CD4-positive, alpha-beta T cell treated with Interleukin-1 beta for 1 hour (primary cell): ENCODE measurements around the gene COL8A1.
"Not testable (repeated sequence)": the region's sequence is repeated elsewhere in the genome, so short reads cannot be mapped to it uniquely, and the experiment has no call there.

Experiments used
- DNase-seq, 2 donors: peaks; one replicate each; pipeline ENCODE4 v3.0.0-alpha.2; 2020 to 2022

COL8A1 gene

GRCh38 chr3:99638167-99638948, at the start of gene COL8A1:
Gene COL8A1, plus strand, starts transcription at chr3:99638594. Its CDS starts 152,089 bp downstream, at chr3:99790683.
- DNase-seq: no peak

GRCh38 chr3:99589168-99589567, 49.2 kb upstream of the COL8A1 start:
- not testable (repeated sequence) for DNase-seq

- no peak for DNase-seq
Observed at GRCh38 chr3:99599894-99600293, 38.5 kb upstream of the COL8A1 start.

DNA sequence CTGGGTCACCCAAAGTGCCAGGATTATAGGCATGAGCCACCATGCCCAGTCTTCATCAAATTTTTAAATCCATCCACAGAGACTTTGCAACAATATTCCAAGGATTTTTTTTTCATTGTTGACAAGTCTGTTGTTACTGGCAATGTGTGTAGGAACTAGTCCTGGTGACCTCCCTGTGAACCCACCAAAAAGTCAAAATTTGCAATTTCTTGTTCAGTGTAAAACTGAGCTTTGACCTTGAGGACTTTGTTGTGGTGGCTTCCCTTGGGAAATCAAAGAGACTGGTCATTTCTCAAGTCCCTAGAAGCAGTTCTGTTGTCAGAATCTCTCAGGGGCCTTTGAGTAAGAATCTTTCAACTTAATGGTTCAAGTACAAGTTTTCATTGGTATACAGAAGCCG, 36.9 kb upstream of the COL8A1 start:
- DNase-seq: no peak

DNA sequence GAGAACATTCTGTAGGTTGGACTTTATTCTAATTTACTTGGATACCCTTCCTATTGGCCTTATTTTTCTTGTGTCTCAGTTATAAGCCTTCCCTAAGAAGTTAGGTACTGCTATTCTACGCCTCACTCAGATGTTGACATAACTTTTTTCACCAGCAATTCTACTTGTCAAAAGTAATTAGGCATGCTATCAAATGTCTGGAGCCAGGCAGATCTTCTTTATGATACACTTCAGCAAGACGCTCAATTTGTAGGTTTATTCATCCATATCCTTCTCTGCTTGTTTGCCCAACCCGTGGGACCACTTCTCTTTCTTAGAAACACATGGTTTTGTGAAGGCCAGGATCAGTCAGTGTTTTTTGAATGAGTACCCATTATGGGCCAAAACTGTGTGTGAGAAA, 36.2 kb upstream of the COL8A1 start:
- DNase-seq: no peak

DNA sequence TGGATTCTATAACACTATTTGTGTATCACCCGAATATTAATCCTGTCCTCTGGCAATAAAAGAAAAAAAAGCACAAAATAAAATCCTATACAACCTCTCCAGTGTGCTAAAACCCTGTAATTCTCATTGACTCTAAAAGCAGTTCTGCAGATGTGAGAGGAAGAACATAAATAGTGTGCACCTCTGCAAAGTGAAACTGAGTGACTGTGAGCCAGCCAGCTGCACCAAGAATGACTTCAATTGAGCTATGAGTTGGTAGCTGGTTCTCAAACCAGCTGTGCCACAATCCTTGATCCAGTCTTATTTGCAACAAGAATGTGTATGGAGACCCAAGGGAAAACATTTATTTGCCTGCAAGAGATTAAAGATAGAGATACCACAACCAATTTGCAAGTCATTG, 31.2 kb upstream of the COL8A1 start:
- no peak for DNase-seq

DNA sequence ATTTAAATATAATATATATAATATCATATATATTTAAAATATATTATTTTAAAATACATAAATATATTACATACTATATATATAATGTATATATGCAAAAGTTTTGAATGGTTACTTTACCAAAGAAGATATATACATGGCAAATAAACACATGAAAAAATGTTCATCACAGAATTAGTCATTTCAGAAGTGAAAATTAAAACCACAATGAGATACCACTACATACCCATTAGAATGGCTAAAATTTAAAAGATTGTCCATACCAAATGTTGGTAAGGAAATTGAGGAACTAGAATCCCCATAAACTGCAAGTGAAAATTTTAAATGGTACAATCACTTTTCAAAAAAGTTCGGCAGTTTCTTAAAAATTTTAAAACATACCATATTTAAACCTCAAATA, 23.6 kb upstream of the COL8A1 start:
- no peak for DNase-seq

DNA sequence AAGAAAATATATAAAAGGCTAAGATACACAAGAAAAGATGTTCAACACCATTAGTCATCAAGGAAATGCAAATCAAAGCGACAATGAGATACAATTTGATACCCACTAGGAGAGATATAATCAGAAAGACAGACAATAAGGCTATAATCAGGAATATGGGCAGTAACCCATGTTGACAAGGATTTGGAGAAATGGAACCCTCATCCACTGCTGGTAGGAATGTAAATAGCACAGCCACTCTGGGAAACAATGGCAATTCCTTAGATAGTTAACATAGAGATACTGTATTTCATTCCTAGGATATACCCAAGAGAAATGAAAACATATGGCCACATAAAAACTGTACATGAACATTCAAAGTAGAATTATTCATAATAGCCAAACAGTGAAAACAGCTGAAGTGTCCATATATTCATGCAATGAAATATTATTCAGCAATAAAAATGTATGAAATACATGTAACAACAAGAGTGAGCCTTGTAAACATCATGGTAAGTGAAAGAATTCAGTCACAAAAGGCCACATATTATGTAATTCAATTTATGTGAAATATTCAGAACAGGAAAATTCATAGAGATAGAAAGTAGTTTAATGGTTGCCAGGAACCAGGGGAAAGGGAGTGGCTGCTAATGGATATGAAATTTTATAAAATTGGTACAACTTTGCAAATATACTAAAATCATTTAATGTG, 18.2 kb upstream of the COL8A1 start:
- DNase-seq: no peak

DNA sequence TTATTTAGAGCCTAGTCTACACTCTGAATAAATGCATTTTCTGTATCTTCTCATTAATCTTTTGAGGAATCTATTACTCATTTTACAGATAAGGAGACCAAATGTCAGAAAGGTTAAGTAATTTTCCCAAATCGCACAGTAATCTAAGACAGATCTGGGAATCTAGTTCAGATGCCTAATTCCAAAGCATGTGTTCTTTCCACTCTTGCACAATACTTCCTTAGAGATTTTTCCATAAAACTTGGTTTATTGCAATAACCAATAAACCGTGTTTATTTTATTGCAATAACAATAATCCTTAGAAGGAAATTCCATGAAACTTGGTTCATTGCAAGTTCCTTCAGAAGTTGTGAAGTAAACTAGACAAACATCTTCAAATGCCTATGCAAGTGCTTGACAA, 17.4 kb upstream of the COL8A1 start:
- no peak for DNase-seq

- no peak for DNase-seq
Observed at GRCh38 chr3:99624496-99625236, 13.7 kb upstream of the COL8A1 start.

DNA sequence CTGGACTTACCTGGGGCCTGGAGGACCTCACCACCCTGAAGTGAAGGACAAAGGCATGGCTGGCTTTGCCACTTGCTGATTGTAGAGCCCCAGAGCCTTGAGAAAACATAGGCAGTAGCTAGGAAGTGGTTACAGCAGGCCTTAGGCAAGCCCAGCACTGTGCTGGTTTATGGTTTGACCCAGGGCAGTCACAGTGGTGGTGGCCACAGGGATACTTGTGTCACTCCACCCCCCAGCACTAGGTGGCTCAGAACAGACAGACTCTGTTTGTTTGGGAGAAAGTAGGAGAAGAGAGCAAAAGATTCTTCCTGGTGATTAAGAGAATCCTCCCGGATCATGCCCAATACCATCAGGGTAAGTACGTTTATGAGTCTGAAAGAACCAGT, 13.2 kb upstream of the COL8A1 start:
- no peak for DNase-seq

- DNase-seq: no peak
Observed at GRCh38 chr3:99625643-99626416, 12.6 kb upstream of the COL8A1 start.

DNA sequence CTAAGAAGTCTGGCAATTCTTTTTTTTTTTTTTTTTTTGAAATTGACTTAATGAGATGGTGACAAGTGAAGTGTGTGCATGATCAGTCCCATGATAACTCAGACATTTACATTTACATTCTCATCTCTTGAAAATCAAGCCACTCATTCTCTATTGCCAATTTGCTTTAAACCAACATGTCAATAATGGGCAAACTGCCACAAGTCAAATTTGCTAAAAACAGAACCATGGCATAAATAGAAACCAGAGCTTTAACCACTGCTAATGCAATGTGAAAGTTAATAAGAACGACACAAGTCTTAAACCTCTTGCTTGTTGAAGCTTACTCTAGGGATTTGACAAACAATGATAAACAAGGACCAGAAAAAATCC, 12.0 kb upstream of the COL8A1 start:
- no peak for DNase-seq

DNA sequence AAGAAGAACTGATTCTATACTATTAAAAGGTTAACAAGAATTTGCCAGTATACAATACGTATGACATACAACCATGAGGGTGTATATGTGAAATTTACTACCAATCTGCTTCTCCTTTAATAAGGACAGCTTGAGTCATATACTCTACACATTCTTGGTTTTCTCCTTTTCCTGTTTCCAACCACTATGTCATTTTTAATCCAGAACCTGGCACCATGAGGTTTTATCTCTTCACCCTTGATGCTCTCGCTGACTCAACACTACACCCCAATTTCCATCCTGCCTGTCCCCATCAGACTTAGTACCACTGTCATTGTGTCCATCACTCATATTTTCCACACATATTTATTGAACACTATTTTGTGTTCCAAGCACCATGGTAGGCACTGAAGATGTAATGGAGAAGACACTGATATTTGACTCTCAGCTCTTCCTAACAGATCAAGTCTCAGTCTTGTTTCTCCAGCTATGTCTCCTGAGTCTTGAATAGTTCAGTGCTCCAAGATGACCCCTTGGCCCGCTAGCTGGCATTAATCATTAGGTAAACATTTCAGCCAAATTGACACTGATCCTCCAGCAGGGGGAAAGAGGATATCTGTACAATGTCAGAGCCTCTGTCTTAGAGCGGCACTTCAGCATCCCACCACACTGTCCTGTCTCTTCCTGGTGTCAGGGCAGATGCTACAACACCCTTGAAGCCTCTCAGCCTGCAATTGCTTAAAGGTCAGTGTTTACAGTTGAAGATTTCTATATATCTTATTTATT, 11.2 kb upstream of the COL8A1 start:
- no peak for DNase-seq

DNA sequence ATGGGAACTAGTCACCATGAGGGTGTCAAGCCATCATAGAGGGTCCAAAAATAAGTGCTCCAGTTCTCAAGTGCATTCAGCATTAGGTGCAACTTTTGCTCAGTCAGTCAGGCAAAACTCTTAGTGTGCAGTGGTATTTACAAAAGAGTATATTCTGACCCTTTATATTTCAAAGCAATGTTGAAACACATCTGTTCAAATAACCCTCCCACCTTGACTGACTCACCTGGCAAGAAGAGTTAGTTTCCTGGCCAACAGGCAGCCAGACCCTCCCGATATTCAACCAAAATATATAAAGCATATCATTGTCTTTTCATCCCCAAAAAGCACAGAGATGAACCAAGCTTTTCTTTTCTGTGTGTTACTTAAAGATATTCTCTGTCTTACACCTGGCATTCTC, 7.6 kb upstream of the COL8A1 start:
- no peak for DNase-seq

GRCh38 chr3:99633887-99634558, 4.4 kb upstream of the COL8A1 start:
- no peak for DNase-seq

DNA sequence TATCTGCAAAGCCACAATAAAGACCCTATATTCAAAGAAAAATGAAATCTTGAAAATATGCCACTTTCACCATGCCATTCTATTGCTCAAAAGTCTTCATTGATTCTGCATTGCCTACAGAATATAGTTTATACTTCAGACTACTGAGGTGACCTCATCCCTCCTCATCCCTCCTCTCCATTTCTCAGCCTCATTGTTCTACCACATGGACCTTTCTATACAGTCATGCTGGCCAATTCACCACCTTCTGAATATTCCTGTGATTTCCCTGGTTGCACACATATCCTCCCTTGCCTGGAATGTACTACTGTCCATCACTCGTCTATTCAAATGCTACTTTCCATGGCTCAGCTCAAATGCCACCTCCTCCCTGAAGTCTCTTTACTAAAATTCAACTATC, 3.5 kb upstream of the COL8A1 start:
- no peak for DNase-seq

- DNase-seq: no peak
Observed at GRCh38 chr3:99635348-99635747, 3.0 kb upstream of the COL8A1 start.

DNA sequence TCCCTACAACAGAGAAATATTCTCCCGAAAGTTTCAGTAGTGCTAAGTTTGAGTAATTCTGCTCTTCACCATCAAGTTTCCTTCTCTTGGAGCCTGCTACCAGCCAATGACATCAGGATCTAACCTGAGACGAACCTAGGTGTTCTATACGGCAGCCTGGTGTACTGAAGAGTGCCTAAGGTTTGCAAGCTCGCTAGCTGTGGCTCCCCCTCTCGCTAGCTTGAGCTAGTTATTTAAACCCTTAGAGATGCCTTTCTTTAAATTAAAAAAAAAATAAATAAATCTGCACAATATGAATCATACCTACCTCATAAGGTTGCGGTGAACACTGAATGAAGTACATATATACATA, 1.4 kb upstream of the COL8A1 start:
- no peak for DNase-seq

DNA sequence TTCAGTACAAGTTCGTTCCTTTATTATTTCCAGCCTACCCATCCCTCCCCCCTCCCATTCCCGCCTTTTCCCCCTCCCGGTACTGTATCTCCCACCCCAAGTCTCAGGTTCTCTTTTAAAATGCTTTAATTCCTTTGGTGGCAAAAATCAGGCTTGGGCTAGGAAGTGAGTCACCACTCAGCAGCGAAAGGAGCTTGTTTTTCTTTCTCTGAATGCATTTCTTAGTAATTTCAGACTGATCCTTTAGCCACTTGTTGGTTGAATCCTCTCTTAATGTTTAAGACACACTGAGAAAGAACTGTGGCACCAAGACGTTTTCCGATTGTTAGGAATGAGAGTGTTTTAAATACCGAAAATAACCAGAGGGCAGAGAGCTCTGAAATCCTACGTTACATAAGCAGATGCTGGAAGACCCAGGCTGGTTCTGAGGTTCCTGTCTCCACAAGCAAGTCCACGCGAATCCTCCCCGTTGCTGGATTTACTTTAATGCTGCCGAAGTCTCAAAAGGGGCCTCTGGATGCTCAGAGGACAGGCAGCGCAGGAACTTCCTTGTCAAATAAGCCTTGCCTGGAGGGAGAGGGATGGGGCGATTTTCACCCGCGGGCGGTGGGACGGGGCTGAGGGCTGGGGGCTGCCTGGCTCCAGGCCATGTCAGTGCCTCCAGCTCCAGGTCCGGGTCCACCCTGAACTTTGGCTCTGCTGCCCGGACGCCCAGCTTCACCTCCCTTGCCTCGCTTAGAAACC, 854 bp upstream of the COL8A1 start:
- DNase-seq: no peak

- DNase-seq: no peak
Observed at GRCh38 chr3:99639579-99639978, 1.2 kb downstream of the COL8A1 start.
